NCI-H1048 (cell line): ENCODE measurements around the gene TAS2R40.
"Not testable (repeated sequence)": the region's sequence is repeated elsewhere in the genome, so short reads cannot be mapped to it uniquely, and the experiment has no call there.

Experiments used
- DNase-seq: peaks from one replicate; lab custom pipeline; 2025; lab: John Stamatoyannopoulos, UW

TAS2R40 gene

DNA sequence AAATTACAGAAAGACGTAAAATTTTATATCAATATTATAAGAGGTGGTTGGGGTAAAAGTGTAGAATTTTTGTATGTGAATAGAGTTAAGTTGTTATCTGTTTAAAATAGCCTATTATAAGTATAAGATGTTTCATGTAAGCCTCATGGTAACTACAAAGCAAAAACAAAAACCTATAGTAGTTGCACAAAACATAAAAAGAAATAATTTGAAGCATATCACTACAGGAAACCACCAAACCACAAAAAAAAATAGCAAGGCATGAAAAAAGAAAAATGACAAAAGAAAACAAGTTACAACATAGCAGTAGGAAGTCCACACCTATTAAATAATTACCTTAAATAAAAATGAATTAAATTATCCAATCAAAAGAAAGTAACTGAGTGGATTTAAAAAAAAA lies 29.0 kb downstream of the TAS2R40 start:
- DNase-seq = no peak

- DNase-seq = no peak
Observed at GRCh38 chr7:143252006-143252405, 30.2 kb downstream of the TAS2R40 start.

DNA sequence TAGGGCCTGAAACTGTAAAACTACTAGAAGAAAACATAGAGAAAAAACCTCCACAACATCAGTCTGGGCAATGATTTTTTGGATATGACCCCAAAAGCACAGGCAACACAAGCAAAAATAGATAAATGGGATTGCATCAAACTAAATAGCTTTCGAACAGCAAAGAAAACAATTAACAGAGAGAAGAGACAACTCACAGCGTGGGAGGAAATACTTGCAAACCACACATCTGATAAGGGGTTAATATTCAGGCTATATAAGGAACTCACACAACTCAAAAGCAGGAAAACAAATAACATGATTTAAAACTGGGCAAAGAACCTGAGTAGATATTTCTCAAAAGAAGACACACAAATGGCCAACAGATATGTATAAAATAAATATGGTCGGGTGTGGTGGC lies 33.7 kb downstream of the TAS2R40 start:
- no peak for DNase-seq

GRCh38 chr7:143256325-143256724 lies 34.5 kb downstream of the TAS2R40 start:
- no peak for DNase-seq

DNA sequence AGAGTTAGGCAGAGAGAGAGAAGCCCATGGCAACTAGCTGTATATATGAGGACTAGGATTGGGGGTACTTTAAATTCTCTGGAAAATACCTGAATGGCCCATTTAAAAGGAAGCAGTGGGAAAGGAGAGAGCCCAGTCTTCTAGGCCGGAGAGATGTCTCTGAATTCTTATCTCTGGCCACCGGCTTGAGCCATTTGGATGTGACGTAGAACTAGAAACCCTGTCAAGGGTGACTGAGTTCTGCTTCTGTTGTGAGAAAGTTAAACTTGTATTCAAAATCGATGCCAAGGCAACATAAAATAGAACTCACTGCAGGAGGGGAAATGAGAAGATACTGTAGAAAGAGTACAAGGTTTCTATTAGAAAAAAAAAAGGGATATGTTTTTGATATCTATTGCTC lies 35.1 kb downstream of the TAS2R40 start:
- DNase-seq = no peak

DNA sequence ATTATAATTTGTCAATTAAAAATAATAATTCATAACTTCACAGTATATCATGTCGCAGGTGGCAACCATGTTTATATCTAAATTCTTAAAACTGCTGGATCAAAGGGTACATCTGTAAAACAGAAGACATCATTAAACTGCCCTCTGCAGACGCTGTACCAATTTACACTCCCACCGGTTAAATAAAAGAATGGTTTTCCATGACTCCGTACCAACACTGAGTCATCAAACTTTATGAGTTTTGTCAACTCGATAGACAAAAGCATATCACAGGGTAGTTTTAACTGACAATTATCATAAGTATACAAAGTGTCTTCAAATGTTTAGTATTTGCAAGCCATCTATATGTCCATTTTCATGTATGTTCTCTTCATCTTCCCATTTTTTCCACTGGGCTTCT lies 35.7 kb downstream of the TAS2R40 start:
- no peak for DNase-seq

GRCh38 chr7:143258831-143259230 lies 37.0 kb downstream of the TAS2R40 start:
- no peak for DNase-seq

DNA sequence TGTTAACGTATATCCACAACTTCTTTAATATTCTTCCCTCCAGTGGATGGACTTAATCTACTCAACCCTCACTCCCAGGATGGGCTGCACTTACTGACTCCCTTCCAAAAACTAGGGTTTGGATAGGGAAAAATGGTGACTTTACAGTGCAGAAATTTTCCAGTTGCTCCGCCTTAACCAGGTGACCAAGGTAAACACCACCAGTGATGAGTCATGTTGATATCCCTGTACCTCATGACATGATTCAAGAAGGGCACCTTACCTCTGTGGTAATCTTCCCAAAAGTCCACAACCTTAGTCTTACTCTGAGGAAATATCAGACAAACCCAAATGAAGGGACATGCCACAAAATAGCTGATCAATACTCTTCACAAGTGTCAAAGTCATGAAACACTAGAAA lies 37.9 kb downstream of the TAS2R40 start:
- no peak for DNase-seq

DNA sequence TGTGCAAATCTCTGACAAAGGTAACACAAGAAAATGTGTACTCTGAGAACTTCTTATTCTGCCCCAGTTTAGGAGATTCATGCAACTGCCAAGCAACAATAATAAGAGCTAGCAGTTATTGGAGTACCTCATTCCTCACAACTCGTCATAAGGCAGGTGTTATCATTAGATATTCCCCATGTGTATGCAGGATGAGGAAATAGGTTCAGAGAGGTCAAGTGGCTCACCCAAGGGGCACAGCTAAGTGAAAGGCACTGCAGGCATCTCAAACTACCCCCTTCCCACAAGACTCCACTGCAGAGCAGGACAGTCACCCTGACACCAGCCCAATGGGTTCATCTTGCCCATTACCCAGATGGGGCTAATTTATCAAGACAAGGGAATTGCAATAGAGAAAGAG lies 40.1 kb downstream of the TAS2R40 start:
- no peak for DNase-seq

DNA sequence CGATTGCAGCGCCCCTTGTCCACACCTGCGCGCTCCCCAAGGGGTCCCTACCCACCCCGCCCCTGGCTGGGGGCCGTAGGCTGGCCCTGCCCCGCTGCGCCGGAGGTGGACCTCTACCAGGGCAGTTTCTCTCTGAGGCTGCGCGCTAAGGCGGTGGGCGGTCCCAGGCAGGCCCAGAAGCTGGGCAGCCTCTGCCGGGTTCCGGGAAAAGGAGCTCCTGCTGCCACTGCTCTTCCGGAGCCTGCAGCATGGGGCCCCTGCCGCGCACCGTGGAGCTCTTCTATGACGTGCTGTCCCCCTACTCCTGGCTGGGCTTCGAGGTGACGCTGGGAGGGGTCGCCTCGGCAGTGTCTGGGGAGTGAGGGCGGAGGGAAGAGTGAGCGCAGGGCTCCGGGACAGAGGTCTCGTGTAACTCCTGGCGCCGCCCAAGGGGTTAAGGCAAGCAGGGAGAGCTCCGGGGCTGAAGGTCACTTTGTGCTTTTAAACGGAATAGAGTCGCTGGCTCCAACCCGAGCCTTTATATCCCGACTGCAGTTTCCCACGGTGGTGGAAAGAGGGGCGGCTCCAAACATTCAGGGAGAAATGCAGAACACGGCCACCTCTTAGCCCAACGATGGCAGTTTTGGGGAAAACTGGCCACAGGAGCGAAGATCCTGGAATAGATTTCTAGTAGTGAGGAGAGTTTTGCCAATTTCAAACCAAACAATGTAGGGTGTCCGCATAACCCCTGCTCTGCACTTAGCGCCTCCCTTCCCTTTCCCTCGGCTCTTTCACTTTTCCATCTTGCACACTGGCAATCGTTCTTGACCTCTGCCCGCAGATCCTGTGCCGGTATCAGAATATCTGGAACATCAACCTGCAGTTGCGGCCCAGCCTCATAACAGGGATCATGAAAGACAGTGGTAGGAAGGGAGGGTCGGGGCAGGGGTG lies 41.7 kb downstream of the TAS2R40 start, which contains the start of gene GSTK1:
Gene GSTK1, plus strand, starts transcription at position 176 of the 930 bp plus-strand sequence. Its CDS starts 73 bp downstream, at position 249.
- no peak for DNase-seq

DNA sequence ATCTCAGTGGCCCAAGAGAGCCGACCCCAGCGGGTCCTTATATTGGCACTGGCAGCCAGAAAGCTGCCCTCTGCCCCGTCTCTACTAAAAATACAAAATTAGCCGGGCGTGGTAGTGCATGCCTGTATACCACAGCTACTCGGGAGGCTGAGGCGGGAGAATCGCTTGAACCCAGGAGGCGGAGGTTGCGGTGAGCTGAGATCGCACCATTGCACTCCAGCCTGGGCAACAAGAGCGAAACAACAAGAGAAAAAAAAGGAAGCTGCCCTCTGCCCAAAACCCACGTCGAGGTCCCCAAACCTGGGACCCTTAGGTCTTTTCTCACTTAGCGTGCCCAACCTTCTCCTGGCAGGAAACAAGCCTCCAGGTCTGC lies 42.3 kb downstream of the TAS2R40 start:
- not testable (repeated sequence) for DNase-seq

- DNase-seq = no peak
Observed at GRCh38 chr7:143265017-143265693, 43.3 kb downstream of the TAS2R40 start.

DNA sequence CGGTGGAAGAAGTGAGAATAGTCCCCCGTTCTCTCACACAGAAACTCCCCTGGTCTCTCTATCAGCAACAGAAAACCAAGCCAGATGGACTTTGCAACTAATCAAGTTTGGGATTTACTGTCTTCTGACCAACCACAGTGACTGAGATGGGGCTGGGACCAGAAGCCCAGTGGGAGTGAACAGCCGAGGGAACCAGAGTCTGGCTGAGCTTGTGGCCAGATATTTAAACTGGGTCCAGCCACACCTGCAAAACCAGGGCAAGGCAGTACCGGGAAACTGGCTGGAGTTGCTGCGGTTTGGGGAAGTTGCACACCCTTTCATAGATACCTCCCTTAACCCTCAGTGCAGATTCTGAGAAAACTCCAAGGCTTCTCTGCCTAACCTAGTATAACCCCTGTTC lies 47.4 kb downstream of the TAS2R40 start:
- no peak for DNase-seq

DNA sequence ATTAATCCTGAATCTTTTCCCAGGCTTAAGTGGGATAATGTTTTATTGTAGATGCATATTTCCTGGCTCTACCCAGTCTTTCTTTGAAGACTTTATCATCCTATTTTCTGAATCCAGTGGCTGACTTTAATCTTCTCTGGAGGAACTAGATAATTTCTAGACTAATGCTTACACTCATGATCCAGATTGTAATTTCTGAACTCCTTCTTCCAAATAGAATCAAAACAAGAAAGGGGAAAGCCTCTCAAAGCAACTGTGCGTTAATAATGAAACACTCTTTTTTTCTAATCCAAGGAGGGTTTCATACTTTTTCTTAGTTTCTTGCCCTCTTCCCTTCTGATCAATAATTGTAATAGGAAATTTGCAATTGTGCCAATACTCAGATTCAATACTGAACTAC lies 49.4 kb downstream of the TAS2R40 start:
- no peak for DNase-seq
